Stimulated activated CD4-positive, alpha-beta T cell treated with anti-CD3 and anti-CD28 coated beads, Interleukin-12 subunit alpha, Interleukin-12 subunit beta, amount 100 ng/mL, for 4 hours (primary cell): ENCODE results near the gene PPM1E.
"Not testable (repeated sequence)": the region's sequence is repeated elsewhere in the genome, so short reads cannot be mapped to it uniquely, and the experiment has no call there.

Experiments used
- DNase-seq: peaks from one replicate; pipeline ENCODE4 v3.0.0-alpha.2; 2020

Gene PPM1E

GRCh38 chr17:58783380-58783779 lies 27.7 kb downstream of the PPM1E start:
- no peak for DNase-seq

DNA sequence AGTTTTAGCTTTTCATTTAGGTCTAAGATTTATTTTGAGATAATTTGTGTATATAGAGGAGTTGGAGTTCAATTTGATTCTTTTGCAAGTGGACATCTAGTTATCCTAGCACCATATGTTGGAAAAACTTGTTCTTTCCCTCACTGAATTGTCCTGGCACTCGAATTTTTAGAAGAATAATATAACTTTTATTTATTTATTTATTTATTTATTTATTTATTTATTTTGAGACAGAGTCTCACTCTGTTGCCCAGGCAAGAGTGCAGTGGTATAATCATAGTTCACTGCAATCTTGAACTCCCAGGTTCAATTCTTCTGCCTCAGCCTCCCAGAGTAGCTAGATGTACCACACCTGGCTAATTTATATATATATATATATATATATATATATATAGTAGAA lies 29.4 kb downstream of the PPM1E start:
- DNase-seq: no peak

GRCh38 chr17:58786586-58787295 lies 31.1 kb downstream of the PPM1E start:
- no peak for DNase-seq

GRCh38 chr17:58788199-58788598 lies 32.5 kb downstream of the PPM1E start:
- no peak for DNase-seq

- no peak for DNase-seq
These were observed 33.5 kb downstream of the PPM1E start for GRCh38 chr17:58789160-58789559.

GRCh38 chr17:58789831-58790230 lies 34.2 kb downstream of the PPM1E start:
- DNase-seq: no peak

DNA sequence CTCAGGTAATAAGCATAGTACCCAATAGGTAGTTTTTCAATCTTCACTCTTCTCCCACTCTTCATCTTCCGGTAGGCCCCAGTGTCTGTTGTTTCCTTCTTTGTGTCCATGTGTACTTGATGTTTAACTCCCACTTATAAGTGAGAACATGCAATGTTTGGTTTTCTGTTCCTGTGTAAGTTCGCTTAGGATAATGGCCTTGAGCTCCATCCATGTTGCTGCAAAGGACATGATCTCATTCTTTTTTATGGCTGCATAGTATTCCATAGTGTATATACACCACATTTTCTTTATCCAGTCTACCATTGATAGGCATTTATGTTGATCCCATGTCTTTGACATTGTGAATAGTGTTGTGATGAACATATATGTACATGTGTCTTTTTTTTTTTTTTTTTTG lies 38.9 kb downstream of the PPM1E start:
- DNase-seq: not testable (repeated sequence)

GRCh38 chr17:58802188-58802587 lies 46.5 kb downstream of the PPM1E start:
- no peak for DNase-seq

DNA sequence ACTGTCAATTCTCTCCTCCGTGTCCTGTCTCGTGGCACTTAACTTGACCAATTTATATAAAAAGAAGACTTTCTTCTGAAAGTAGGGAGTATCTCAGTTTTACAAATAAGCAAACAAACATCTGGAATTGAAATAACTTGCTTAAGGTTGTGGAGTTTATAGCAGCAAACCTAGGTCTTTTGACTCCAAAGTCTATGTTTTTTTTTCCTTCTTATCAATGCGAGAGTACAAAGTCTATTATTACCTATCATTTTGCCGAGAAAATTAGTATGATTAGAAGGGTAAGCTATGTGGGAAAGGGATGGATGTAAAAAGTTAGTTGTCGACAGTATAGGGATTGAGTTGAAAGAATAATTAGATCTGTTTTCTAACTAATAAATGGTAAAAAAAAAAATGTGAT lies 50.4 kb downstream of the PPM1E start:
- DNase-seq: no peak

DNA sequence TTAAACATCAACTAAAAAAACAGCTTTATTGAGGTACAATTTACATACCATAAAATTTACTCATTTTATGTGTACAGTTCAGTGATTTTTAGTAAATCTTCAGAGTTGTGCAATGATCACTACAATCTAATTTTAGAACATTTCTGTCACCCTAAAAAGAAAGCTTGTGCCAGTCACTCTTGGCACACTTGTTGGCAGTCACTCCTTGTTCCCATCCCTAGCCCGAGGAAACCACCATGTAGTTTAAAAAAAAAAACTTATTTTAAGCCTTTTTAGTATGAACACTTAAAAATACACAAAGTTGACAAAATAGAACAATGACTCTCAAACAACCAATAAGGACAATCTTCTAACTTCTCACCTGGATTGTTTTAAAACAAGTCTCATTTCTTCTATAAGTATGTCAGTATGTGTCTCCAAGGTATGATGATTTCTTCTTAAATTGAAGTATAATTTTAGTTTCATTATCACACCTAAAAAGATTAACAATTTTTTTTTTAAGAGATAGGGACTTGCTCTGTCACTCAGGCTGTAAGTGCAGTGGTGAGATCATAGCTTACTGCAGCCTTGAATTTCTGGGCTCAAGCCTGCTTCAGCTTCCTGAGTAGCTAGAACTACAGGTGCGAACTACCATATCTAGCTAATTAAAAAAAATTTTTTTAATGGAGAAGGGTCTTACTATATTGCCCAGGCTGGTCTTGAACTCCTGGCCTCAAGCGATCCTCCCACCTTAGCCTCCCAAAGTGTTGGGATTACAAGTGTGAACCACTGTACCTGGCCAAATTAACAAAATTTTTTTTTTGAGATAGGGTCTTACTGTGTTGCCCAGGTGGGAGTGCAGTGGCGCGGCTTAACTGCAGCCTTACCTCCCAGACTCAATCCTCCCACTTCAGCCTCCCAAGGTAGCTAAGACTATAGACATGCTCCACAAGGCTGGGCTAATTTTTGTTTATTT lies 53.2 kb downstream of the PPM1E start:
- DNase-seq: no peak

GRCh38 chr17:58809564-58809936 lies 53.9 kb downstream of the PPM1E start:
- no peak for DNase-seq

- no peak for DNase-seq
These were observed 55.6 kb downstream of the PPM1E start for GRCh38 chr17:58811290-58811689.

DNA sequence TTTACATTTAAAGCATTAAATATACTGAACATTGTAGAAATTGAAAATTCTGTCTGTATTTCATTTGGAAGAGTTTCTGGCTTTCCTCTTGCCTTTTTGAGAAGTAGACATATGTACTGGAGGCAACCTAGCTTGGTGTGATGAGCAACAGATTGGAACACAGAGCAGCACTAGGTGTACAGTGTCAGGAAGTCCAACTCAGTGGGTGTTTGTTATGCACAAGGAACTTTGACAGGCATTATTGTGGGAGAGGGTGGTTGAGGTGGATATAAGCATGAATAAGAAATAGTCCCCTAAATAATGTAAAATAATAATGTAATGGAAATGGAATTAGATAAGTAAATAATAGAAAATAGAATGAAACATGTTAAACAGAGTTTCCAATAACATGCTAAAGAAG lies 58.1 kb downstream of the PPM1E start:
- DNase-seq: no peak

DNA sequence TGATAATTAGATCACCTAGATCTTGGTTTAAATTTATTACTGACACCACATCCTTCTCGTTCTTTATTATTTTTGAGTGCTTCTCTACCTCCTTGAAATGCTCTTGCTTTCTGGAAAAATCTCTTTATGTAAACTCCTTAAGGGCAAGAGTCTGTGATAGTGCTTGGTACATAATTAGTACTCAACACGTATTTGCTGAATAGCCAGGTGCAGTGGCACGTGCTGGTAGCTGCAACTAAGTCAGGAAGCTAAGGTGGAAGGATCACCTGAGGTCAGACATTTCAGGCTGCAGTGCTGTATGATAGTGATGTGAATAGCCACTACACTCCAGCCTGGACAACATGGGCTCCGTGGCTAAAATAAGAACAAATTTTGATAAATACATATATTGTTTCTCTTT lies 63.0 kb downstream of the PPM1E start:
- DNase-seq: no peak

DNA sequence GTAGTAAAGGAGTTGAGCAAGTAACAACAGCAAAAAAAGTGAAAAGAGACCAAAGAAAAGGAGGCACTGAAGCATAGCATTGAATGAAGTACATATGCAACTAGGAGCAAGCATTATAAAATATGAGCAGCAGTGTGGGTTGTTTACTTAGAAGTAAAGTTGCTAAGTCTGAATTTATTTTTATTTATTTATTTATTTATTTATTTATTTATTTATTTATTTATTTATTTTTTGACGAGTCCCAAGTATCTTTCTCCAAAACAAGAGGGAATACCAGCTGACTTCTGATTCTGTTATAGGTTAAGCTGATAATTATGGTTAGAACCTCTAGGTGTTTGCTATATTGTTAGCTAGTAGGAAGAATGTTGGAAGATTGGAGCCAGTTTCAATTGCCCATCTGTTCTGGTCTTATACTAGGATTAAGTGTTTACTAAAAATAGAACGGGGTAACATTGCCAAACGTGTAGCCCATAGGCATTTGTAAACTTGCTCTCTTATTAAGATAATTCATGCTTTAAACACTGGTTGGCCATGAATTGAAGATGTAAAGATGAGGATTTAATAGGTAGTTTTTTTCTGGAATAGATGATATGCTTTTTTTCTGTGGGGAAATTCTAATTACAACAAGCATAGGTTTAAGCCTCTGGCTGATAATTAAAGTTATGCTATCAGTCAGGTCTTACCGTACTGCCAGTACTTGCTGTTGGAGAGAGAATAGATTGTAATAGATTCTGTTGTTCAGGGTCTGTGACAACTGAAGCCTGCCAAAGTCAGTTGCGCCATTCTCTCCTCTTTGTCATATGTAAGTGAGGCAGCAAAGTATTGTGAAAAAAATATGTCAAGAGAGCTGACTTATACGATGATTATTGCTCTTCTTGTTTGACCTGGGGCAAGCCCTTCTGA lies 66.7 kb downstream of the PPM1E start:
- DNase-seq: no peak

DNA sequence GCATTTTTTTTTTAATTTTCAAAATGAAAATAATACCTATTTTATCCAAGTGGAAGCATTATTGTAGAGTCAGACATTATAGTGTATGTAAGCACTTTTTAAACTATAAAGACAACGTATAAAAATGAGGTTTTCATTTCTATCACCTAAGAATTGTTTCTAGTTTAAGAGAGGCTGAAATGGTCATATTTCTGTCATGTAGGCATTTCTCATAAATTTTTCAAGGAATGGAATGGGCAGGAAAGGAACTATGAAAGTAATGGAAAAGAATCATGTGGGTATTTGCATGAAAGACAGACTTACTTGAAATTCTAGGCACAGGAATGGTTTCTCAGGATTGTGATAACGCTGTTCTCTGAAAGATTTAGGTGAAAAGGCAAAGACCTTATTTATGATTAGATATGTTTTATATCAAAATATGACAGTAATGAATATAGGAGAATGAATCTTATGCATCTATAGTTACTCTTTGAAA lies 67.4 kb downstream of the PPM1E start:
- DNase-seq: no peak

GRCh38 chr17:58829172-58829637 lies 73.6 kb downstream of the PPM1E start:
- no peak for DNase-seq

GRCh38 chr17:58831780-58832179 lies 76.1 kb downstream of the PPM1E start:
- no peak for DNase-seq

- no peak for DNase-seq
These were observed 76.9 kb downstream of the PPM1E start for GRCh38 chr17:58832514-58832913.

- DNase-seq: no peak
These were observed 82.0 kb downstream of the PPM1E start for GRCh38 chr17:58837699-58838098.

DNA sequence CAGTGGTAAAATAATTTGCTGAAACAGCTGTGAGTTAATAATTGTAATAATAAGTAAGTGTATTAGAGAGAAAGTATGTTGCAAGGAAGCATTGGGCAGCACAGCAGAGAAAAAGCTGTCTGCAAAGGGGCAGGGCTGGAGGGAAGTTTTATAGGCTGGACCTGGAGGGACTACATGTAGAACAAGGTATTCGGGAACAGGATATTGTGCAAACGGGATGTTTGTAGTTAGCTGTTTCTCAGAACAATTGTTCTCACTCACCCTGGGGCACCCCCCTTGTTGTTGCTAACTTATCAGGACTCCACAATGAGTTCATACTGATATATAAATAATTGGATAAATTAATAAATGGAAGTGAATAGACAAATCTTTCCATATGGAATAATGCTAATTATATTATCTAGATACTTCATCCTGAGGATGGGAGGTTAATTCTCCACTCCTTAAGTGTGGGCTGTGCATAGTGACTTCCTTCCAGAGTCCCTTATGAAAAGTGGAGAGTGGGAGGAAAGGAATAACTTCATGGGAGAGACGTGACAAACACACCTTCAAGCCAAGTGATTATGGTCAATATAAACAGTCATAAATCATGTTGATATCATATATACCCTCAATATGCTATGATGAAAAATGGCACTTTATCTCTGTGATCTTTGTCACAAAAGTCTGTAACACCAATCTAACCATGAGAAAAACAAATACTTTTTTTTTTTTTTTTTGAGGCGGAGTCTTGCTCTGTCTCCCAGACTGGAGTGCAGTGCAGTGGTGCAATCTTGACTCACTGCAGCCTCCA lies 85.4 kb downstream of the PPM1E start:
- DNase-seq: no peak

- DNase-seq: not testable (repeated sequence)
These were observed 90.8 kb downstream of the PPM1E start for GRCh38 chr17:58846413-58846812.
